Superior temporal gyrus (tissue), 1 donor: ENCODE results near the gene MSH4.
"Not testable (repeated sequence)": the region's sequence is repeated elsewhere in the genome, so short reads cannot be mapped to it uniquely, and the experiment has no call there.

Experiments used
- DNase-seq: peaks from one replicate; pipeline ENCODE4 v3.0.0-alpha.2; 2016; ENCODE audit errors: extremely low spot score

MSH4 gene

GRCh38 chr1:75796376-75797272, at the start of gene MSH4:
MSH4 (plus strand) TSS chr1:75796882; CDS start chr1:75796986, 104 bp downstream.
- no peak for DNase-seq

- DNase-seq: not testable (repeated sequence)
Measured at GRCh38 chr1:75757210-75757609, 39.5 kb upstream of the MSH4 start.

GRCh38 chr1:75758543-75758942, 38.1 kb upstream of the MSH4 start:
- DNase-seq: not testable (repeated sequence)

GRCh38 chr1:75764057-75764655, 32.5 kb upstream of the MSH4 start:
- peak; percentile 3 for DNase-seq

GRCh38 chr1:75765697-75766355, 30.9 kb upstream of the MSH4 start:
- DNase-seq: peak; percentile 10

- DNase-seq: no peak
Measured at GRCh38 chr1:75768016-75768415, 28.7 kb upstream of the MSH4 start.

- no peak for DNase-seq
Measured at GRCh38 chr1:75770761-75771160, 25.9 kb upstream of the MSH4 start.

GRCh38 chr1:75771978-75772377, 24.7 kb upstream of the MSH4 start:
- DNase-seq: no peak

- not testable (repeated sequence) for DNase-seq
Measured at GRCh38 chr1:75777812-75778211, 18.9 kb upstream of the MSH4 start.

- not testable (repeated sequence) for DNase-seq
Measured at GRCh38 chr1:75778694-75779093, 18.0 kb upstream of the MSH4 start.

- not testable (repeated sequence) for DNase-seq
Measured at GRCh38 chr1:75780183-75780582, 16.5 kb upstream of the MSH4 start.

- DNase-seq: not testable (repeated sequence)
Measured at GRCh38 chr1:75783920-75784319, 12.8 kb upstream of the MSH4 start.

GRCh38 chr1:75785320-75785982, 11.2 kb upstream of the MSH4 start:
- no peak for DNase-seq

GRCh38 chr1:75785983-75786853, 10.5 kb upstream of the MSH4 start, which contains the start of gene RABGGTB:
RABGGTB (plus strand) TSS chr1:75786256; CDS start chr1:75786272, 16 bp downstream.
- peak; percentile 98 for DNase-seq

- DNase-seq: no peak
Measured at GRCh38 chr1:75786901-75787493, 9.7 kb upstream of the MSH4 start.

GRCh38 chr1:75787524-75787923, 9.2 kb upstream of the MSH4 start:
- DNase-seq: no peak

GRCh38 chr1:75789988-75790387, 6.7 kb upstream of the MSH4 start:
- DNase-seq: no peak

- DNase-seq: no peak
Measured at GRCh38 chr1:75791022-75791421, 5.7 kb upstream of the MSH4 start.

- DNase-seq: no peak
Measured at GRCh38 chr1:75792091-75792490, 4.6 kb upstream of the MSH4 start.

- no peak for DNase-seq
Measured at GRCh38 chr1:75794382-75794781, 2.3 kb upstream of the MSH4 start.
